ENCODE measurements around the gene PAGE5. TPM values are rescaled to one million over a fixed set of nuclear protein-coding genes. Genes with fewer than 3 reads are reported as not detected.

Gene PAGE5
- polyA plus RNA-seq, 2 of the 4 experiments (the other 2 are of a cell fraction), result not detected

DNA sequence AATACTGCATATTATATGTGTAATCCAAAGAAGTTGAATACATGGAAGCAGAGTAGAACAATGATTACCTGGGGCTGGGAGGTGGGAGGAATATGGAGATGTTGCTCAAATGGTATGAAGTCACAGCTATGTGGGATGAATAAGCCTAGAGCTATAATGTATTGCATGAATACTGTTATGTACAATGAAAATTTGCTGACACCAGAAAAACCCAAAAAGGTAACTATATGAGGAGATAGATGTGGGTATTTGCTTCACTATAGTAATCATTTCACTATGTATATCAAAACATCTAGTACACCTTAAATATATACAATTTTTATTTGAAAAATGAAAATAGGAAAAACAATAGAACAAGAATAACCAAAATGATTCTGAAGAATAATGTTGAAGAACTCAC is 33.4 kb downstream of the PAGE5 start:
- FAIRE-seq, result no peak
- POLR2A ChIA-PET, result no interaction called here
- Histone ChIP-seq H3K4me2 (no peak overlapping the region), H3K27ac (no peak overlapping the region), H3K9me3 (no peaks in the 10 kb centered on the region), H3K4me1 (no peaks in the 10 kb centered on the region), H3K4me3 (no peak overlapping the region)
- TF ChIP-seq, protein P1, sequence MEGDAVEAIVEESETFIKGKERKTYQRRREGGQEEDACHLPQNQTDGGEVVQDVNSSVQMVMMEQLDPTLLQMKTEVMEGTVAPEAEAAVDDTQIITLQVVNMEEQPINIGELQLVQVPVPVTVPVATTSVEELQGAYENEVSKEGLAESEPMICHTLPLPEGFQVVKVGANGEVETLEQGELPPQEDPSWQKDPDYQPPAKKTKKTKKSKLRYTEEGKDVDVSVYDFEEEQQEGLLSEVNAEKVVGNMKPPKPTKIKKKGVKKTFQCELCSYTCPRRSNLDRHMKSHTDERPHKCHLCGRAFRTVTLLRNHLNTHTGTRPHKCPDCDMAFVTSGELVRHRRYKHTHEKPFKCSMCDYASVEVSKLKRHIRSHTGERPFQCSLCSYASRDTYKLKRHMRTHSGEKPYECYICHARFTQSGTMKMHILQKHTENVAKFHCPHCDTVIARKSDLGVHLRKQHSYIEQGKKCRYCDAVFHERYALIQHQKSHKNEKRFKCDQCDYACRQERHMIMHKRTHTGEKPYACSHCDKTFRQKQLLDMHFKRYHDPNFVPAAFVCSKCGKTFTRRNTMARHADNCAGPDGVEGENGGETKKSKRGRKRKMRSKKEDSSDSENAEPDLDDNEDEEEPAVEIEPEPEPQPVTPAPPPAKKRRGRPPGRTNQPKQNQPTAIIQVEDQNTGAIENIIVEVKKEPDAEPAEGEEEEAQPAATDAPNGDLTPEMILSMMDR (IDR thresholded peaks at IDR 0.05), result no peak
- peak; percentile 35 for TF ChIP-seq MAFK (IDR thresholded peaks at IDR 0.05; ENCODE audit: partially characterized antibody)
- CTCF ChIA-PET, result no interaction called here
- no peak for DNase-seq (ENCODE audit: low read depth in 1 of 2, low spot score in 1 of 2)
- no peak for ATAC-seq

DNA sequence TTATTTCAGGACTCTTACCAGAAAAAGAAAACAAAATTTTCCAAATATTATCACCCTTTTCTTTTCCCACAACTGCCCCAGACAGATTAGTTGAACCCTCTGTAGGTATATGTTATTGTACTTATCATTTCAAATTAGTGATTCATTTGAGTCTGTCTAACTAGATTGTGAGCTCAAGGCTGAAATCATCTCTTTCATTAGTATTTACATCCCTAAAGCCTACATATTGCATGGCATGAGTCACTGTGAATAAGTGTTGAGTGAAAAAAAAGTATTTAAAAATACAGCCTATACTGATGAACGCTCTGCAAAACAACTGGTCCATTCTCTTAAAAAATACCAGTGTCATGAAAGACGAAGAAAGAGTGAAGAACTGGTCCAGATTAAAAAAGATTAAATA is 40.7 kb downstream of the PAGE5 start:
- 2% methylated on average over 2 of the region's 2 CpGs for WGBS (ENCODE audit: missing lambda C conversion rate)
- H3K4me1 ChIP-seq, result no peaks in the 10 kb centered on the region
- no peak overlapping the region for H3K4me3 ChIP-seq
- ChIA-PET POLR2A (no interaction called here), CTCF (no interaction called here)
- ATAC-seq (no peak), FAIRE-seq (no peak), DNase-seq (ENCODE audit: low read depth in 1 of 2, low spot score in 1 of 2) (no peak)
- TF ChIP-seq MYC (IDR thresholded peaks at IDR 0.05; ENCODE audit: borderline replicate concordance, low read length), result no peak
- no peak for TF ChIP-seq RNF2 (IDR thresholded peaks at IDR 0.05; ENCODE audit: borderline replicate concordance, low read depth)
- TF ChIP-seq GATA3 (IDR thresholded peaks at IDR 0.05; ENCODE audit: borderline replicate concordance), result no peak
- TF ChIP-seq TFCP2L1 (CRISPR knock-in tag; IDR thresholded peaks at IDR 0.05), result no peak
- TF ChIP-seq, protein P2, sequence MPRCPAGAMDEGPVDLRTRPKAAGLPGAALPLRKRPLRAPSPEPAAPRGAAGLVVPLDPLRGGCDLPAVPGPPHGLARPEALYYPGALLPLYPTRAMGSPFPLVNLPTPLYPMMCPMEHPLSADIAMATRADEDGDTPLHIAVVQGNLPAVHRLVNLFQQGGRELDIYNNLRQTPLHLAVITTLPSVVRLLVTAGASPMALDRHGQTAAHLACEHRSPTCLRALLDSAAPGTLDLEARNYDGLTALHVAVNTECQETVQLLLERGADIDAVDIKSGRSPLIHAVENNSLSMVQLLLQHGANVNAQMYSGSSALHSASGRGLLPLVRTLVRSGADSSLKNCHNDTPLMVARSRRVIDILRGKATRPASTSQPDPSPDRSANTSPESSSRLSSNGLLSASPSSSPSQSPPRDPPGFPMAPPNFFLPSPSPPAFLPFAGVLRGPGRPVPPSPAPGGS (IDR thresholded peaks at IDR 0.05), result no peak
- no peak for TF ChIP-seq NR3C1 (IDR thresholded peaks at IDR 0.05)
- TF ChIP-seq PHF8 (IDR thresholded peaks at IDR 0.05; ENCODE audit: borderline replicate concordance, low read depth), result no peak
- no peak for TF ChIP-seq ZFP36 (IDR thresholded peaks at IDR 0.05; ENCODE audit: borderline replicate concordance, partially characterized antibody)
- no peak for TF ChIP-seq JUN (IDR thresholded peaks at IDR 0.05)
- TF ChIP-seq SREBF2 (IDR thresholded peaks at IDR 0.05), result no peak
- TF ChIP-seq CEBPB (IDR thresholded peaks at IDR 0.05), result no peak
- TF ChIP-seq RFX5 (IDR thresholded peaks at IDR 0.05), result no peak
- no peak for TF ChIP-seq NPAS2 (CRISPR knock-in tag; IDR thresholded peaks at IDR 0.05; ENCODE audit: borderline replicate concordance)
- no peak for TF ChIP-seq CHD4 (IDR thresholded peaks at IDR 0.05; ENCODE audit: borderline replicate concordance)
- no peak for TF ChIP-seq CBX8 (IDR thresholded peaks at IDR 0.05)
- no peak for TF ChIP-seq POLR2A (IDR thresholded peaks at IDR 0.05; ENCODE audit: low read length)
- no peak for TF ChIP-seq FOXS1 (CRISPR knock-in tag; IDR thresholded peaks at IDR 0.05)
- H3K4me2 ChIP-seq, result no peak overlapping the region
- no peaks in the 10 kb centered on the region for H3K9me3 ChIP-seq
- H3K27ac ChIP-seq, result no peak overlapping the region

DNA sequence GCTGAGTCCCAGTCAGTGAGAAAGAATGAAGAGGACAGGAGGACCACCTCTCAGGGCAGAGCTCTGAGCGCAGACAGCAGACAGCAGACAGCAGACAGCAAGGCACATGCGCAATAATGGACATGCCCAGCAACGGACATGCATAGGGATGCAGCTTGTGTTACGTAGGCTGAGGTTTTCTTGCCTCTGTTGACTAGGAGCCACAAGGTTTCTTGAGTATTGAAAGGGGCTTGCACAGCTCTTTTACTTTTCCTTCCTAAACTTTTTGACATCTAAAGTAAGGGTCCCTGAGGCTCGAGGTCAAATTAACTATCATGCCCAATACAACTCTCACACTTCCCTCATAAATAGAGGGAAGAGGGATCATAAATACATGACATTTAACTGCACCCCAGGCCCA is 44.7 kb downstream of the PAGE5 start, which contains the start of gene PAGE3:
PAGE3 (minus strand) TSS at position 101 of the 400 bp plus-strand sequence. CDS start 1,013 bp downstream, outside the sequence.
- ChIA-PET POLR2A (no interaction called here), CTCF (no interaction called here)
- no peak within 1 kb of the TSS for H3K4me3 ChIP-seq
- no peak within 1 kb of the TSS for H3K4me2 ChIP-seq
- TF ChIP-seq RCOR1 (IDR thresholded peaks at IDR 0.05; ENCODE audit: low read depth, low read length), result no peak
- TF ChIP-seq POLR2AphosphoS2 (conservative IDR thresholded peaks at IDR 0.05; ENCODE audit: low read length), result no peak
- TF ChIP-seq EHF (CRISPR knock-in tag; IDR thresholded peaks at IDR 0.05), result no peak
- no peak for TF ChIP-seq CHD4 (IDR thresholded peaks at IDR 0.05; ENCODE audit: borderline replicate concordance)
- no peak for TF ChIP-seq ESRRA (IDR thresholded peaks at IDR 0.05; ENCODE audit: borderline replicate concordance, low read length)
- TF ChIP-seq ZFP36 (IDR thresholded peaks at IDR 0.05; ENCODE audit: borderline replicate concordance, partially characterized antibody), result no peak
- no peak for TF ChIP-seq NR3C1 (IDR thresholded peaks at IDR 0.05)
- TF ChIP-seq, protein P3, sequence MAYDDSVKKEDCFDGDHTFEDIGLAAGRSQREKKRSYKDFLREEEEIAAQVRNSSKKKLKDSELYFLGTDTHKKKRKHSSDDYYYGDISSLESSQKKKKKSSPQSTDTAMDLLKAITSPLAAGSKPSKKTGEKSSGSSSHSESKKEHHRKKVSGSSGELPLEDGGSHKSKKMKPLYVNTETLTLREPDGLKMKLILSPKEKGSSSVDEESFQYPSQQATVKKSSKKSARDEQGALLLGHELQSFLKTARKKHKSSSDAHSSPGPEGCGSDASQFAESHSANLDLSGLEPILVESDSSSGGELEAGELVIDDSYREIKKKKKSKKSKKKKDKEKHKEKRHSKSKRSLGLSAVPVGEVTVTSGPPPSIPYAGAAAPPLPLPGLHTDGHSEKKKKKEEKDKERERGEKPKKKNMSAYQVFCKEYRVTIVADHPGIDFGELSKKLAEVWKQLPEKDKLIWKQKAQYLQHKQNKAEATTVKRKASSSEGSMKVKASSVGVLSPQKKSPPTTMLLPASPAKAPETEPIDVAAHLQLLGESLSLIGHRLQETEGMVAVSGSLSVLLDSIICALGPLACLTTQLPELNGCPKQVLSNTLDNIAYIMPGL (CRISPR knock-in tag; IDR thresholded peaks at IDR 0.05; ENCODE audit: borderline replicate concordance), result no peak
- H3K4me1 ChIP-seq, result no peaks in the 10 kb centered on the region
- ATAC-seq, result no peak
- WGBS (ENCODE audit: missing lambda C conversion rate), result 47% methylated on average over 4 of the region's 5 CpGs
- H3K9me3 ChIP-seq, result no peaks in the 10 kb centered on the region
- no peak for FAIRE-seq
- DNase-seq (ENCODE audit: low read depth in 1 of 2, low spot score in 1 of 2), result no peak
- no peak within 1 kb of the TSS for H3K27ac ChIP-seq
